D721Med (cell line): Measurements from ENCODE around the gene SH3BP2.
"Not testable (repeated sequence)": the region's sequence is repeated elsewhere in the genome, so short reads cannot be mapped to it uniquely, and the experiment has no call there.

Experiments used
- DNase-seq: peaks from one replicate; pipeline ENCODE4 v3.0.0; 2011; ENCODE audit warnings: low spot score; ENCODE audit not compliant: insufficient read length
- FAIRE-seq: peaks from 2 replicates; lab custom pipeline; 2011; peaks lifted over from hg19 to GRCh38; lab: Jason Lieb, UNC
- CTCF ChIP-seq: IDR thresholded peaks from 2 replicates; pipeline ENCODE4 v1.5.1; 2012; ENCODE audit warnings: mild to moderate bottlenecking, control low read depth; ENCODE audit not compliant: insufficient read depth; ENCODE audit errors: missing control alignments

The SH3BP2 gene

GRCh38 chr4:2757426-2757825 is 35.5 kb upstream of the SH3BP2 start:
- no peak for TF ChIP-seq CTCF
- DNase-seq (no peak), FAIRE-seq (no peak)

- FAIRE-seq, result no peak
- TF ChIP-seq CTCF, result no peak
- DNase-seq, result no peak
Observed at GRCh38 chr4:2761035-2761923, 31.6 kb upstream of the SH3BP2 start.

GRCh38 chr4:2762048-2762447 is 30.8 kb upstream of the SH3BP2 start:
- DNase-seq (no peak), FAIRE-seq (no peak)
- TF ChIP-seq CTCF, result no peak

- not testable (repeated sequence) for FAIRE-seq, DNase-seq
Observed at GRCh38 chr4:2762486-2763370, 30.2 kb upstream of the SH3BP2 start.

GRCh38 chr4:2763511-2763967 is 29.3 kb upstream of the SH3BP2 start:
- DNase-seq (no peak), FAIRE-seq (no peak)
- TF ChIP-seq CTCF, result no peak

GRCh38 chr4:2765832-2766526 is 26.9 kb upstream of the SH3BP2 start:
- TF ChIP-seq CTCF, result no peak
- no peak for FAIRE-seq
- no peak for DNase-seq
